Panc1 (cell line): ENCODE data around the gene MCRIP2. TPM values are rescaled to one million over a fixed set of nuclear protein-coding genes. Genes with fewer than 3 reads are reported as not detected.

Source experiments
- ATAC-seq: fragments of 200-7000 bp; cut with Tn5 transposase; 2 replicates; pipeline ENCODE4 v1.9.1; 2020; ENCODE audit warnings: mild to moderate bottlenecking, moderate library complexity
- BruUV-seq: library from RNA; stranded (reverse); fragments of 400-500 nt; replicated peaks from 2 replicates; lab custom pipeline; 2021; lab: Mats Ljungman, UMichigan
- CTCF ChIA-PET: fragments of 300-600 bp; sonication (Branson Sonifier 250); formaldehyde crosslinking; loops from one replicate; lab custom pipeline; 2022; ENCODE audit warnings: antibody characterized with exemption; lab: Charles Lee
- POLR2A ChIA-PET: fragments of 300-600 bp; sonication (Branson Sonifier 250); formaldehyde crosslinking; loops from one replicate; lab custom pipeline; 2022; ENCODE audit warnings: antibody characterized with exemption; lab: Charles Lee
- DNase-seq: peaks from one replicate; pipeline ENCODE4 v3.0.0-alpha.2; 2010; ENCODE audit warnings: low read depth, low spot score
- H3K27ac ChIP-seq: 2 replicates; pipeline ENCODE4 v1.5.1; 2011; ENCODE audit warnings: mild to moderate bottlenecking, low read length, inconsistent platforms
- H3K27me3 ChIP-seq: fragments of 200-500 bp; sonication (Bioruptor generic); 2 replicates; pipeline ENCODE4 v1.6.0; 2014; ENCODE audit warnings: low read length, inconsistent platforms; ENCODE audit not compliant: control insufficient read depth, insufficient read depth
- H3K36me3 ChIP-seq: fragments of 200-500 bp; sonication (Bioruptor generic); 2 replicates; pipeline ENCODE4 v1.5.1; 2014; ENCODE audit warnings: inconsistent platforms, mild to moderate bottlenecking, low read length, moderate library complexity; ENCODE audit not compliant: control insufficient read depth, insufficient read depth
- H3K4me1 ChIP-seq: 2 replicates; pipeline ENCODE4 v1.5.1; 2011; ENCODE audit warnings: inconsistent platforms, mild to moderate bottlenecking, low read length, moderate library complexity; ENCODE audit not compliant: control insufficient read depth, insufficient read depth
- H3K4me3 ChIP-seq, 2 experiments: 2 replicates each; pipeline ENCODE4 v1.5.1; 2011 to 2012; ENCODE audit warnings: low read depth in 2 of 2, low read length in 2 of 2, mild to moderate bottlenecking in 2 of 2, inconsistent platforms in 1 of 2, moderate library complexity in 1 of 2
- H3K9me3 ChIP-seq: fragments of 200-500 bp; sonication (Bioruptor generic); 2 replicates; pipeline ENCODE4 v1.5.1; 2014; ENCODE audit warnings: low read depth, mild to moderate bottlenecking, inconsistent platforms, low read length, moderate library complexity; ENCODE audit not compliant: control insufficient read depth, insufficient read depth
- POLR2AphosphoS5 ChIP-seq: IDR thresholded peaks from 2 replicates; pipeline ENCODE4 v1.6.1; 2012; ENCODE audit warnings: mild to moderate bottlenecking, low read depth, low read length, moderate library complexity
- SIN3A ChIP-seq: IDR thresholded peaks from 2 replicates; pipeline ENCODE4 v1.6.1; 2012; ENCODE audit warnings: low read depth, mild to moderate bottlenecking, low read length, moderate library complexity, borderline replicate concordance; ENCODE audit not compliant: insufficient read depth
- TCF7L2 ChIP-seq: IDR thresholded peaks from 2 replicates; pipeline ENCODE4 v1.6.1; 2011; ENCODE audit warnings: mild to moderate bottlenecking, low read depth, low read length, inconsistent platforms
- in situ Hi-C: cut with HindIII; loops from 2 replicates; pipeline ENCODE4 v1.10.0; 2016; ENCODE audit warnings: low sequenced_read_pairs, low pct_unique_long_range_greater_than_20kb
- intact Hi-C: fragments of 100-400 bp; cut with micrococcal nuclease; formaldehyde crosslinking; loops from one replicate; pipeline ENCODE4 v1.10.0; 2022; ENCODE audit not compliant: unreplicated experiment
- total RNA-seq: library from RNA; stranded (reverse); gene quantifications from one replicate; pipeline ENCODE4 v1.2.1, GENCODE V29; 2021; ENCODE audit not compliant: unreplicated experiment
- TF ChIP-seq, protein P1 (sequence below): fragments of 450-650 bp; IDR thresholded peaks from 2 replicates; pipeline ENCODE4 v1.5.1; 2017; ENCODE audit warnings: mild to moderate bottlenecking
- TF ChIP-seq, protein P2 (sequence below), 2 experiments: IDR thresholded peaks; 2 replicates each; pipeline ENCODE4 v1.6.1; 2011 to 2012; ENCODE audit warnings: low read depth in 2 of 2, control low read depth in 1 of 2, low read length in 1 of 2, mild to moderate bottlenecking in 1 of 2, moderate library complexity in 1 of 2; ENCODE audit not compliant: insufficient read depth in 1 of 2

The MCRIP2 gene
- total RNA-seq, 1 experiment from 2014 or later = 91.6 TPM

- Histone ChIP-seq H3K9me3 (no peaks in the 10 kb centered on the region), H3K4me3 (no peak overlapping the region), H3K27me3 (no peaks in the 10 kb centered on the region), H3K36me3 (no peaks in the 10 kb centered on the region), H3K4me1 (no peaks in the 10 kb centered on the region), H3K27ac (no peak overlapping the region)
- intact Hi-C loops (no loop called here), in situ Hi-C loops (no loop called here)
- DNase-seq = no peak
- no peak for ATAC-seq
- no TSS peak for BruUV-seq
- TF ChIP-seq, protein P1, sequence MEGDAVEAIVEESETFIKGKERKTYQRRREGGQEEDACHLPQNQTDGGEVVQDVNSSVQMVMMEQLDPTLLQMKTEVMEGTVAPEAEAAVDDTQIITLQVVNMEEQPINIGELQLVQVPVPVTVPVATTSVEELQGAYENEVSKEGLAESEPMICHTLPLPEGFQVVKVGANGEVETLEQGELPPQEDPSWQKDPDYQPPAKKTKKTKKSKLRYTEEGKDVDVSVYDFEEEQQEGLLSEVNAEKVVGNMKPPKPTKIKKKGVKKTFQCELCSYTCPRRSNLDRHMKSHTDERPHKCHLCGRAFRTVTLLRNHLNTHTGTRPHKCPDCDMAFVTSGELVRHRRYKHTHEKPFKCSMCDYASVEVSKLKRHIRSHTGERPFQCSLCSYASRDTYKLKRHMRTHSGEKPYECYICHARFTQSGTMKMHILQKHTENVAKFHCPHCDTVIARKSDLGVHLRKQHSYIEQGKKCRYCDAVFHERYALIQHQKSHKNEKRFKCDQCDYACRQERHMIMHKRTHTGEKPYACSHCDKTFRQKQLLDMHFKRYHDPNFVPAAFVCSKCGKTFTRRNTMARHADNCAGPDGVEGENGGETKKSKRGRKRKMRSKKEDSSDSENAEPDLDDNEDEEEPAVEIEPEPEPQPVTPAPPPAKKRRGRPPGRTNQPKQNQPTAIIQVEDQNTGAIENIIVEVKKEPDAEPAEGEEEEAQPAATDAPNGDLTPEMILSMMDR = no peak
- TF ChIP-seq, protein P2, sequence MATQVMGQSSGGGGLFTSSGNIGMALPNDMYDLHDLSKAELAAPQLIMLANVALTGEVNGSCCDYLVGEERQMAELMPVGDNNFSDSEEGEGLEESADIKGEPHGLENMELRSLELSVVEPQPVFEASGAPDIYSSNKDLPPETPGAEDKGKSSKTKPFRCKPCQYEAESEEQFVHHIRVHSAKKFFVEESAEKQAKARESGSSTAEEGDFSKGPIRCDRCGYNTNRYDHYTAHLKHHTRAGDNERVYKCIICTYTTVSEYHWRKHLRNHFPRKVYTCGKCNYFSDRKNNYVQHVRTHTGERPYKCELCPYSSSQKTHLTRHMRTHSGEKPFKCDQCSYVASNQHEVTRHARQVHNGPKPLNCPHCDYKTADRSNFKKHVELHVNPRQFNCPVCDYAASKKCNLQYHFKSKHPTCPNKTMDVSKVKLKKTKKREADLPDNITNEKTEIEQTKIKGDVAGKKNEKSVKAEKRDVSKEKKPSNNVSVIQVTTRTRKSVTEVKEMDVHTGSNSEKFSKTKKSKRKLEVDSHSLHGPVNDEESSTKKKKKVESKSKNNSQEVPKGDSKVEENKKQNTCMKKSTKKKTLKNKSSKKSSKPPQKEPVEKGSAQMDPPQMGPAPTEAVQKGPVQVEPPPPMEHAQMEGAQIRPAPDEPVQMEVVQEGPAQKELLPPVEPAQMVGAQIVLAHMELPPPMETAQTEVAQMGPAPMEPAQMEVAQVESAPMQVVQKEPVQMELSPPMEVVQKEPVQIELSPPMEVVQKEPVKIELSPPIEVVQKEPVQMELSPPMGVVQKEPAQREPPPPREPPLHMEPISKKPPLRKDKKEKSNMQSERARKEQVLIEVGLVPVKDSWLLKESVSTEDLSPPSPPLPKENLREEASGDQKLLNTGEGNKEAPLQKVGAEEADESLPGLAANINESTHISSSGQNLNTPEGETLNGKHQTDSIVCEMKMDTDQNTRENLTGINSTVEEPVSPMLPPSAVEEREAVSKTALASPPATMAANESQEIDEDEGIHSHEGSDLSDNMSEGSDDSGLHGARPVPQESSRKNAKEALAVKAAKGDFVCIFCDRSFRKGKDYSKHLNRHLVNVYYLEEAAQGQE (IDR thresholded peaks at IDR 0.05; ENCODE audit: insufficient read depth in 1 of 2, low read depth in 2 of 2, low read length in 1 of 2) = no peak
- TF ChIP-seq SIN3A (no peak), POLR2AphosphoS5 (no peak), TCF7L2 (no peak)
- ChIA-PET CTCF (no interaction called here), POLR2A (interaction anchor here (0.6 kb wide), 1 partner anchor 90 kb away, joined by 3 read pairs; no protein-coding TSS in a partner anchor)
Measured at GRCh38 chr16:603933-604332, 37.7 kb upstream of the MCRIP2 start.

- Histone ChIP-seq H3K27ac (no peak overlapping the region), H3K36me3 (no peaks in the 10 kb centered on the region), H3K27me3 (no peaks in the 10 kb centered on the region), H3K4me1 (no peaks in the 10 kb centered on the region), H3K9me3 (no peaks in the 10 kb centered on the region), H3K4me3 (no peak overlapping the region)
- intact Hi-C loops (no loop called here), in situ Hi-C loops (no loop called here)
- ATAC-seq (no peak), DNase-seq (no peak)
- TF ChIP-seq, protein P1 = no peak
- TF ChIP-seq POLR2AphosphoS5 (no peak), TCF7L2 (no peak), SIN3A (no peak)
- TF ChIP-seq, protein P2 (IDR thresholded peaks at IDR 0.05; ENCODE audit: insufficient read depth in 1 of 2, low read depth in 2 of 2, low read length in 1 of 2) = no peak
- no TSS peak for BruUV-seq
- CTCF ChIA-PET = interaction anchor here (0.7 kb wide), 1 partner anchor 528 kb away, joined by 11 read pairs; no protein-coding TSS in a partner anchor
- POLR2A ChIA-PET = interaction anchor here (0.7 kb wide), 1 partner anchor 46 kb away, joined by 3 read pairs; no protein-coding TSS in a partner anchor
Measured at GRCh38 chr16:606656-607307, 34.8 kb upstream of the MCRIP2 start.
